ENCODE data around the gene PRKD2. TPM values are rescaled to one million over a fixed set of nuclear protein-coding genes. Genes with fewer than 3 reads are reported as not detected.

The PRKD2 gene
- total RNA-seq, 1 experiment from 2014 or later: 98.3 TPM

GRCh38 chr19:46755853-46756543 lies 39.1 kb upstream of the PRKD2 start:
- H3K36me3 Mint-ChIP-seq (ENCODE audit: insufficient read depth, unreplicated experiment): peaks cover 20% of the 10 kb centered on the region
- H3K27me3 Mint-ChIP-seq (ENCODE audit: unreplicated experiment): no peaks in the 10 kb centered on the region
- BruUV-seq (replicated peaks): no TSS peak
- H3K9me3 Mint-ChIP-seq (ENCODE audit: low read depth, unreplicated experiment): no peaks in the 10 kb centered on the region
- H3K4me1 Mint-ChIP-seq (ENCODE audit: low read depth, unreplicated experiment): no peaks in the 10 kb centered on the region
- CTCF ChIA-PET: interaction anchor here (2.7 kb wide), 1 partner anchor 84 kb away, joined by 49 read pairs; no protein-coding TSS in a partner anchor
- no peak for DNase-seq
- intact Hi-C loops (cut with micrococcal nuclease; ENCODE audit: unreplicated experiment): loop anchor here (2.0 to 10.0 kb wide), 3 partner anchors 85 to 279 kb away; no protein-coding TSS in a partner anchor
- H3K27ac Mint-ChIP-seq (ENCODE audit: unreplicated experiment): no peak overlapping the region
- no peak overlapping the region for H3K4me3 Mint-ChIP-seq (ENCODE audit: low read depth, unreplicated experiment)
- TF ChIP-seq CTCF (IDR thresholded peaks at IDR 0.05; ENCODE audit: unreplicated experiment): no peak

GRCh38 chr19:46755077-46755852 lies 38.4 kb upstream of the PRKD2 start:
- H3K4me1 Mint-ChIP-seq (ENCODE audit: low read depth, unreplicated experiment): no peaks in the 10 kb centered on the region
- no TSS peak for BruUV-seq (replicated peaks)
- CTCF ChIA-PET: interaction anchor here (2.0 kb wide), 1 partner anchor 29 kb away, joined by 10 read pairs; no protein-coding TSS in a partner anchor
- no peak overlapping the region for H3K27ac Mint-ChIP-seq (ENCODE audit: unreplicated experiment)
- no peaks in the 10 kb centered on the region for H3K27me3 Mint-ChIP-seq (ENCODE audit: unreplicated experiment)
- H3K4me3 Mint-ChIP-seq (ENCODE audit: low read depth, unreplicated experiment): no peak overlapping the region
- no peaks in the 10 kb centered on the region for H3K9me3 Mint-ChIP-seq (ENCODE audit: low read depth, unreplicated experiment)
- DNase-seq: no peak
- no peak for TF ChIP-seq CTCF (IDR thresholded peaks at IDR 0.05; ENCODE audit: unreplicated experiment)
- intact Hi-C loops (cut with micrococcal nuclease; ENCODE audit: unreplicated experiment): loop anchor here (10.0 kb wide), 2 partner anchors 240 to 280 kb away; no protein-coding TSS in a partner anchor
- peaks cover 20% of the 10 kb centered on the region for H3K36me3 Mint-ChIP-seq (ENCODE audit: insufficient read depth, unreplicated experiment)

GRCh38 chr19:46753420-46754155 lies 36.7 kb upstream of the PRKD2 start:
- Mint-ChIP-seq H3K9me3 (ENCODE audit: low read depth, unreplicated experiment) (no peaks in the 10 kb centered on the region), H3K4me3 (ENCODE audit: low read depth, unreplicated experiment) (no peak overlapping the region), H3K27ac (ENCODE audit: unreplicated experiment) (peak overlapping the region; percentile 8), H3K4me1 (ENCODE audit: low read depth, unreplicated experiment) (no peaks in the 10 kb centered on the region), H3K36me3 (ENCODE audit: insufficient read depth, unreplicated experiment) (peaks cover 24% of the 10 kb centered on the region), H3K27me3 (ENCODE audit: unreplicated experiment) (no peaks in the 10 kb centered on the region)
- TF ChIP-seq CTCF (IDR thresholded peaks at IDR 0.05; ENCODE audit: unreplicated experiment): no peak
- no TSS peak for BruUV-seq (replicated peaks)
- intact Hi-C loops (cut with micrococcal nuclease; ENCODE audit: unreplicated experiment): loop anchor here (10.0 kb wide), 2 partner anchors 241 to 281 kb away; no protein-coding TSS in a partner anchor
- peak; percentile 60 for DNase-seq
- CTCF ChIA-PET: interaction anchor here (0.5 to 2.0 kb wide), 5 partner anchors 11 to 244 kb away, joined by 3 to 10 read pairs (median 4); no protein-coding TSS in a partner anchor

Measured in Calu3 (cell line).